HG03378 (cell line): Measurements from ENCODE around the gene VASH1.
A peak's percentile ranks its signal among the peaks of the same experiment; 100 is the strongest.

Experiments
- ATAC-seq: cut with Tn5 transposase; IDR thresholded peaks from one replicate; pipeline ENCODE4 v1.9.1; 2021; ENCODE audit warnings: mild to moderate bottlenecking, moderate library complexity; ENCODE audit not compliant: unreplicated experiment

The VASH1 gene

DNA sequence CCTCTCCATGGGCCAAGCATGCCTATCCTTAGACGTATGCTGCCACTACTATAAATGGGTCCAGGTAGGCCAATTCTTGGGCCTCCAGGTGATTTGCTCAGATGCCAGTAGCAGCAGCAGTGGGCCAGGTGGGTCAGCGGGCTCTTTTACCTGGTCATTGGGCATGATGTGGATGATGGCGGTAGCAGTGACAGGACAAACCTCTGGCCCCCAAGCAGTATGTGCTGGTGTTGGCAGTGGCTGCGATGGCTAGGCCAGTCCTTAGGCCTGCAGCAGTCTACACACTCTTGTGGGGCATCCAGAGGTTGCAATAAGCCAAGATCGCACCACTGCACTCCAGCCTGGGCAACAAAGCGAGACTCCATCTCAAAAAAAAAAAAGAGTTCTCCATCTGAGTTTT lies 19.1 kb upstream of the VASH1 start:
- ATAC-seq: no peak

DNA sequence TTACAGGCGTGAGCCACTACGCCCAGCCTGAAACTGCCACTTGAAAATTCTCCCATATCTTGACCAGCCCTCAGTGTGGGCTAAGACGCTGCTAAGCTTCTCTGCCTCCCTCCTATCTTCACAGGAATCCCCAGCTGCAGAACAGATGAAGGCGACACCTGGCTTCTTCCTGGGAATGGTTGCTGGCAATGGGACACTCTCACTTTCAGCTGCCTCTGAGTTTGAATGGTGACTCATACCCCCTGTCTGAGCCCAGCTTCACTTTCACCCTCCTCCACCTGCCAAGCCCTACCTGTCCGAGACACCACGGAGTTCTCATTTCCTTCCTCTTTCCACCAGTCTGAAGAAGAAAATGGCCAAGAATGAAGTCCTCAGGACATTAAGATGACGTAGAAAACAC lies 18.3 kb upstream of the VASH1 start:
- ATAC-seq: no peak

DNA sequence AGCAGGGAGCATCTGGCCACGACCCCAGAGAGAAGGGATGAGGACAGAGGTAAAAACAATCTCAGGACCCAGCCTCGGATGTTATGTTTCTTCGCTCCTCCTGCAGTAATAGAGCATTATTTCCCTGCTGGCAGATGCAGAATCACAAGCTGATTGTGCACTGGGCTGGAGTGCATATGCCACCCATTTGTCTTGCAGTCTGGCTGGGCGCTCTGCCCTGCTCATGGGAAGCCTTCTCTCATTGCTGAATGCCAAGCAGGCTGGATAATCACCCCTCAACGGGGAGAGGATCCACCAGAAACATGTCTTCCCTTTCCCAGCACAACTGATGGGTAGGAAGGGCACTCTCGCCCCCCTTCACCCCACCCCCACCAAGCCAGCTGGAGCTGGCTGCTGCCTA lies 8.5 kb upstream of the VASH1 start:
- ATAC-seq: no peak

DNA sequence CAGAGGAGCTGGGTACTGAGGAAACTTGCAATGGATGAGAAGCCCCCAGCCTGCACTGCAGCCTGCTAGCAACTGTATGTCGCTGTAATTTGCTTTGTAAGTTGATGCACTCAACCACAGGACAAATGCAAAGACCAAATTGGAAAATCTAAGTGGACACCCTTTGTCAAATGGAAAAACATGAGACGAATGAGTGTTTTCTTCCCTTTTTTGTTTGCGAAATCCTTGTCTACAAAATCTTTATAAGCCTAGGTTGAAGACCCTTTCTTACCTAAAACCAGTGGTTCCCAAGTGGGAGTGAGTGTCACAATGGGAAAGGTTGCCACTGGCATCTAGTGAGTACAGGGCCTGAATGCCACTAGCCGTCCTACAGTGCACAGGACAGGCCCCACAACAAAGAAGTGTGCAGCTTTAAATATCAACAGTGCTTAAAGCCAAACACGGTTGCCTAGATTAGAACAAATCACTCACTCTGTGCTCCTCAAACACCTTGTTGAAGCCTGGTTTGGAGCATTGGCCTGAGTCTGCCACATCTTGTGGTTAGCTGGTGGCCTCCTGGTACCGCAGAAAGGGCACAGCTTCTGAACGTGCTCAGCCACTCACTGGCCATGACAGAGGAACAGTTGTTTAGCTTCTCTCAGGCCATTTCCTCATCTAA lies 7.6 kb upstream of the VASH1 start:
- no peak for ATAC-seq

DNA sequence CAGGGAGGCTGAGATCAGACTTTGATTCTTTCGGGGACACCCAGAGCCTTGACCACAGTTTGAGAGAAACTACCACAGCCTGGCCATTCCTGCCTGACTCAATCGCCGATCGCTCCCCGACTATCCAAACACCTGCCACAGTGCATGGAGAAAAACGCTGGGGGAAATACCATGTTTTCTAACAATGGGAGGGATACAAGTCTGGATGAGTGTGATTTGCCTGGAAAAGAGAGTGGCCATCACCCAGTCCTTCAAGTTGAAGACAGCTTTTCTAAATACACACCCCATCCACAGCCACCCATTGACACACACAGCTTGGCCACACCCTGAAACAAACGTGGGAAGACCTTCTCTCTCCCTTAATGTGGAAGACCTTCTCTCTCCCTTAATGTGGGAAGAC lies 6.7 kb upstream of the VASH1 start:
- no peak for ATAC-seq

DNA sequence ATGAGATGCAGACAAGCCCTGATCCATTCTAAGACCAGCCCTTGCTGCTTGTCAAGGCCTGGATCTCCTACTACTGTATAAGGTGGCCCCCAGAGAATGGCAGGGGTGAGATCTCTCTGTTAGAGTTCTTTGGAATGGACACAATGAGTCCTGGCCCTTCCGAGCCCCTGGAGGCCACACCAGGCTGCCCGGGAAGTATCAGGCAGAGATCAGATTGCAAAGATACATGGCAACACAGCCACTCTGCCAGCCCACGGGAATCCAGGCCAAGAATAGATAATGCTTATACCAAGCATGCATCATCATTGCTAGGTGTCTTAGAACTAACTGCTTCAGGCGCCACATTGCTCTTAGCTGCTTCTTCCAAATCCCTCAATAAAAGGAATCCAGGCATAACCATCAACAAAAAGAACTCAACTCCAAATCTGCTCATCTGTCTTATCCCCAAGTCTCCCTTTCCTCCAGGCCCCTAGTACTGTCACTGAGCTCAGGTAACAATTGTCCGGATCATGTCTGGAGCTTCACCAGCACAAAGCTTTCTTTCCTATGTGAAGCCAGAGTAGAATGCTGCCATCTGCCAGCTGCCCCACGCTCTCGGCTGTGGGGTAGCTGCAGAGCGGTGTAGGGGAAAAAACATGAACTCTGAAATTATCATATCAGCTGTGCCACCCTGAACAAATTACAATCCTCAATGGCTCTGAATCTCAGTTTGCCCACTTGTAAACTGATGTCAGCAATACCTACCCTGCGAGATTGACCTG lies 5.5 kb upstream of the VASH1 start:
- no peak for ATAC-seq

DNA sequence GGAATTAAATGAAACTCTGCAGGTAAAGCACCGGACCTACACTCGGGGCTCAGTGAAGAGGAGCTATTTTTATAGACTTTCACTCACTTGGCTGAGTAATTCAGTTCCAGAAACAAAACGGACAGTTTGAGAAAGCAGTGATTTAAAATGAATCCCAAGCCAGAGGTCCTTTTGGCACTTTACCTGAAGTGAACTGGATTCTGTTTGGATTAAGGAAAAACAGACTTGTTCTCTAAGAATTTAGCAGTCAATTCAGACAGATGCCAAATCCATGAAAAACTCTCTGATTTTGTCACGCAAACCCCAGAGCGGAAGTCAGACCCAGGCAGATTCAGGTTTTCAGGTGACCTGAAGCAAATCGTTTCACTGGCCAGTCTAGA lies 4.9 kb upstream of the VASH1 start:
- no peak for ATAC-seq

DNA sequence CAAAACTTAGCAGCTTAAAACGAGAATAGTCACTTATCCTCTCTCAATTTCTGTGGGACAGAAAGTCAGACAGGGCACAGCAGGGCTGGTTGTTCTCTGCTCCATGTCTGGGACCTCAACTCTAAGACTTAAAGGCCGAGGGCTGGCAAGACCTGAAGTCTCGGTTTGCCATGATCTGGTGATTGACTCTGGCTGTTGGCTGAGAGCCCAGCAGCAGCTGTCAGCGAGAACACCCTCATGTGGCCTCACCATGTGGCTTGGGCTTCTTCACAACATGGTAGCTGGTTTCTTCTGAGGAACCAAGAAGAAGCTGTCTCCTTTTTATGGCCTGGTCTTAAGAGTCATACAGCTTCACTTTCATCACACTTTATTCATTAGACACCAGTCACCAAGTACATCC lies 1.7 kb upstream of the VASH1 start:
- ATAC-seq: no peak

DNA sequence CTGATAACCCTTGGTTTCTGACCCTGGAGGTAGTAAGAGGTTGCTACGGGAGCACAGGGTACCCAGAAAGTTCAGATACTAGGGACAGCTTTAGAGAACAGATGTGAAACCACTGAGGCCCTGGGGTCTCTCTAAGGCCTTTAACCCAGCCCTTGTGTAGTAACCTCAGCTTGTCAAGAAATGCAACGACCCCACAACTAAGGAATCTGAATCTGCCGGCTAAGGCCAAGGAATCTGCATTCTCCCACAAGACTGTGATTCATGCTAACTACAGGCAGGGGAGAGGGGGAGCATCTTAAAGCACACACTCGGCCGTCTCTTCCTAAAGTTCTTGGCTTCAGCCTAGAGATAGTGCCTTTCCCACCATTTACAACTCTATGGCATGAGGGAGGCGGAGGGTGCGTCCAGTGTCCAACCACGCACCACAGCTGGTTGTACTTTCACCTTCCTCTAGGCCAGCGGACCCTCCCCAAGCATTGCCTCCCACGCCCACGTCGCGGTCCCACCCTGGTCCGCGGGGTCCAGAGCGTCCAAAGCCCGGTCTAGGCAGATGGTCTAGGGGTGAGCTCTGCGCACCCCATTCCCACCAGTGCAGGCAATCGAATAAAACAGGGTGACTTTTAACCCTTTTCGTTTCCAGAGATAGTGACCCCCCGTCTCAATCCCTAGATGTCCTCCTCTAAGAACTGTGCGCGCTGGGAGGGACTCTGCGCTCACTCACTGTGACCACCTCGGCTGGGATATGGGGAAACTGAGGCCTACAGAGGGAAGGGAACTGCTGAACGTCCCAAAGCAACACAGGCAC lies 735 bp upstream of the VASH1 start:
- no peak for ATAC-seq

DNA sequence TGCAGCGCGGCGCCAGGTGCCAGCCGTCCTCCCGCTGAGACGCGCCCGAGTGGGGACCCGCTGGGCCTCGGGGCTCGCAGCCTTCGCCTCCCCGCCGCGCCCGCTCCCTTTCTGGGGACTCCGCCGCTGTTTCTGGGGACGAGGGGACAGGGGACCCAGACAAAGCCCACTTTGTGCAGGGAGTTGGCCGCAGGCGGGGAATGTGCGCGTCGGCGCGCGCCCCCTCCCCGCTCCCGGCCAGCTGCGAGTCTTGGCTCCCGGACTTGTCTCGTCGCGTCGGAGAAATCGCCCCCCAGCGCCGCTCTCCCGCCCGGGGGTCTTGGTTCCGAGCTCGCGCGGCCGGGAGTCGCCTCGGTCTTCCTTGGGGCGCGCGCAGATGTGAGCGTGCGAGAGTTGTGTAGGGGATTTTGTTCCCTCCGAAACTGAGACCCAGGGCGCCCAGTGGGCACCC lies 717 bp downstream of the VASH1 start:
- no peak for ATAC-seq

DNA sequence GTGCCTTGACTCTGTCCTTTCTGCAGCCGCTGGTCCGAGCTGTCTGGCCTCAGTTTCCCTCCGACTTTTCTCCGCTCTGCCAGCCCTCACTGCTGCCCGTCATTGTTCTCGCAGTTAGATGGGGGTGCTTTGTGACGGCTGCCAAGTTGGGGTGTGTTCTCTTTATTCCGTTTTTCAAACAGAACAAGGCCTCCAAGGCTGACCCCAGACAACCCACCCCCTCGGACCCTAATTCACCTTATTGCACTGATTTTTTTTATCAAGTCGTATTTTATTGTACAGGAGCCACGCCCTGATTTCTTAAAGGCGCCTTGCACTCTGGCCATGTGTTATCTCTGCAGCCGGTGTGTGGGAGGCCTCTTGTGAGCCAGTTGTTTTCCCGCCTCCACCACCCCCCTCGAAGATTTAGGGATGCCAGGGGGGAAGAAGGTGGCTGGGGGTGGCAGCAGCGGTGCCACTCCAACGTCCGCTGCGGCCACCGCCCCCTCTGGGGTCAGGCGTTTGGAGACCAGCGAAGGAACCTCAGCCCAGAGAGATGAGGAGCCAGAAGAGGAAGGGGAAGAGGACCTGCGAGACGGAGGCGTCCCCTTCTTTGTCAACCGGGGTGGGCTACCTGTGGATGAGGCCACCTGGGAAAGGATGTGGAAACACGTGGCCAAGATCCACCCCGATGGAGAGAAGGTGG lies 1.3 kb downstream of the VASH1 start:
- ATAC-seq: no peak

DNA sequence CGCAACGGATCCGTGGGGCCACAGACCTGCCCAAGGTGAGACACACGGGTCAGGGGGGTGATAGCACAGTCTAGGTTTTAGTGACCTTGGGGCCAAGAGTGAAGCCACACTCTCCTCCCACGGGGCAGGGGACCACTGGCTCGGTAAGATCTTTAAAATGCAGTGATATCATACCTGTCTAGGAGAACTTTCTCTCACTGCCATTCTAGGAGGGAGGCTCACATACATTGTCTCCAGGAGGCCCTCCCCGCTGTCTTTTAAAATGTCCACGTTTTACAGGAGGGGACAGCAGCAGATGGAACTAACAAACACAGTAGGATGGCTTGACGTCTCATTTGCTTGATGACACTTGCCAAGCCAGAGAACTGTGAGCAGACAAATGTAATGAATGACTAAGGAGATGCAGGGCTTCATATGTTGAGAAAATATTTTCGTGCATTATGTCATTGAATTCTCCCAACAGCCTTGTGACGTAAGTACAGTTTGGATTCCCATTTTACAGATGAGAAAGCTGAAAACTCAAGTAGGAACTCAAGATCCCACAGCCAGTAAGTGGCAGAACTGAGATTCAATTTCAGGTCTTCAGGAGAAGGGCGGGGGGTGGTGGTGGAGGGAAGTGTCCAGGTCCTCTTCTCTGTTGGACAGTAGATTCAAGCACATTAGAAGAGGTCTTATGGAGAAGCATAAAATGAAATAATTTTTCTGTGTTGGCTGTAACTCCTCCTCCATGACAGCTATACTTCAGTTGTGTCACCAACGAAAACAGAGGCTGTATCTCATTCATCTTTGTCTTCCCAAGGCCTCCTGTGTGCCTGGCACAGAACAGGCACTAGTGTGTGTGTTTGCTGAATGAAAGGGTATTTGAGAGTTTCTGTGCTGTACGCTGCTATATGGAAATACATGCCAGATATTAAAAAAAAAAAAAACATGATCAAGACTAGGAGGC lies 2.1 kb downstream of the VASH1 start:
- ATAC-seq: no peak

DNA sequence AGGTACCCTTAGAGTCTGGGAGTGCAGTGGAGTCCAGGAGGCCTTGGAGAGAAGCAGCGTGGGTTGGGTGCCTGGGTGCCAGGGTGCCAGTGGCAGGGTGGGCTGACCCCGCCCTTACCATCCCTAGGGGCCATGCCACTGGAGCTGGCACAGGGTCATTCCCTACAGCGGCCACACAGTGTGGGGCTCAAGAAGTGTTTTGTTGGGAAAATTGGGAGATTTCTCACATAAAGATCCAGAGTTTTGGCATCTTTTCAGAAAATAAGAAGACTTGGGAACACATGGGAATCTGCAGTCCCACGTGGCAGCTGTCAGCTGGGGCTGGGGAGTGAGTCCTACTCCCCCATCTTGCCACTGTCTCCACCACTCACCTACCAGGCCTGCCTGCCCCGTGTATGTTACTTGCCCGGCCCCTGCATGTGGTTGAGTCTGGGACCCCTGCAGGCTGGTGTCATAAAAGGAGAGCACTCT lies 4.2 kb downstream of the VASH1 start:
- no peak for ATAC-seq

DNA sequence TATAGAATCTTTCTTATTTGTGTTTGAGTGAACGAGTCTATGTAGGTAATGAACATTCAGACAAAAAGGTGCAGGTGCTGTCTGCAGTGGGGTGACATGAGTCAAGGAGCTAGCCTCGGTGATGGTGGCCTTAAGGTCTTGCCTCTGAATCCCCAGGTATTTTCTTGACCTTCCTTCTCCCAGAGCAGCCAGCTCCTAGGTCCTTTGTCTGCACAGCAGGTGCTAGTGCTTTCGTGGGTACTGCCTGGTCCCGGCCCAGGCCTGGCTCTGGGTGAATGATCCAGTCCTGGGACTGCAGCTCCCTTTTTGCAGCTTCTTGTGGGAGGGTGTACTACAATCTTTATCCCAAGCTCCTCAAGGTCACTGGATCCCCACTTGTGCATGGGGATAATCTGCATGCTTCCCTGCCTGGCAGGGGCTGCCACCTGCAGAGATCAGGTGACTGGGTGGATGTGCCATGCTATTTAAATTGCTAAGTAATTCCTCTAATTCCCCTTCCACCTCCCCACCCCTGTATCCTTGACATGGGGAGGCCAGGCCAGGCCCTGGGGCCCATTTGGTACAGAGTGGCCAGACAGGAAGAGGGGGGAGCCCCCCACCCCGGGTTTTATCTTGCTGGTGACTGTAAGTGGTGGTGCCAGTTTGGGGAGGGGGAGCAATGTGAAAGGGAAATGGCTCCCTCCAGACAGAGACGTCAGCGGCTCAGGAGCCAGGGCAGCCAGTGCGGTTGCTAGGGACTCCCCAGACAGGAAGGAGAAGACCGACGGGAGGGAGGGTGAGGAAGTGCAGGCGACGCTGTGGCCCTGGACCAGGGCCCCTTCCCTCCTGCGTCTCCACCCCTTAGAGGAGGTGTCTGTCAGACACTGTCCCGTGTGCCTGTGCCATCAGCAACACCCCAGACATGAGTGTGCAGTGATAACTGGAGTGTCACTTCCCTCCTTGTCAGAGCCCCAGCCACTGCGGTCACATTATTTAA lies 6.7 kb downstream of the VASH1 start:
- ATAC-seq: peak; percentile 91

DNA sequence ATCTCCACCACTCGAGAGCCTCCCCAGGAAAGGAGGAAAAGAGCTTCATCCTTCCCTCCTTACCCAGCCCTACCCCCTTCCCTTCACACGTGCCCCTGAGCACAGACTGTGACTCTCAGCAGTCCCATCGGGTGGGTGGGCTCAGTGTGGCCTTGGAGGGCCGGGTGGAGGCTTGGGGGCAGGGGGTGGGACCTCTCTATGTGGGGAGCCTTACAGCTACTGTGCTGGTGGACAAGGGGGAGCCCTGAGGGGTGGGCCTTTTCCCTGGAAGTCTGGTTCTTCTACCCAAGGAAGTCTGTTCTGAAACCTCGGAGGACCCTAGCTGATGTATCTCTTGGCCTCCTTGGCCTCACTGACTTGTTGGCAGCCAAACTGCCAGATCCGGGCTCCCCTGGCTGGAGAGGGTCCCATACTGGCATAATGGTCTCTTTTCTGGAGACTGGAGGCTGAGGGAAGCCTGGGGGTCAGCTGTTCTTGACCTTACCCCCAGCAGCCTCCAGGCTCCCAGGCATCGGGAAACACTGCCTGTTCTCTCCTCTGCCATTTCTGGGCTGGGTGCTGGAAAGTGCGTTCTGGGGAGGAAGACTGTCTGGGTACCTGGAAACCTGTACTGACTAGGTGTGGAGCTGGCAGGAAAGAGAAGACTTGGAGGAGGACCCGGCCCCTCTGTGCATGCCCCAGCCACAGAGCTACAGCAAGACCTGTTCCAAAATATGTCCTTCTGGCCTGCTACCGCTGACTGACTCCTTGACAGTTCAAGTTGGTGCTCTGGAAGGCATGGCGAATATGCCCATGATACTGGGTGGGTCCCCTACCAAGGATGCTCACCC lies 7.6 kb downstream of the VASH1 start:
- ATAC-seq: no peak

DNA sequence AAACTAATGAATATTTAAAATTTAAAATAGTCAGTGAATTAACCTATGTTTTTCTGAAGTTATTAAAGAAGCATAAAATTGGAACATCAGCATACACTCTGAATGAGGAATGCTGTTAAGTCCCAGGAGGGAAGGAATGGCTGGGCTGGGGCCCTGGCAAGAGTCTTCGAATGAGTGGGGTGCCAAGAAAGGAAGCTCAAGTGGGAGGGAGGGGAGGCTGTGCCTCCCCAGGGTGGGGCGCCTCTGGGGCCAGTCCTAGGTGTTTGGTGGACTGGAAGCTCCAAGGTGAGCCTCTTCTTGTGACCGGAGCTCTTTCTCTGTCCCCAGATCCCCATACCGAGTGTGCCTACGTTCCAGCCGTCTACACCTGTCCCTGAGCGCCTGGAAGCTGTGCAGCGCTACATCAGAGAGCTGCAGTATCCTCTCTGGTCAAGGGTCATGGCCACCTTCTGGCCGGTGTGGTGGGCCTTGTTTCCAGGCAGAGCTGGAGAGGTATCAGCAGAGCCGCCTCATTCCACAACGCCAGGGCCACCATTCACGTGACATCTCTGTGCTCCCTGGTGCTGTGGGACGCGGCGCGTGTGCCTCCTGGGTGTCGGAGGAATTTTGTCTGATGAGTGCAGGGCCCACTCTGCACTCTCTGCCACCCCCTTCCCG lies 8.5 kb downstream of the VASH1 start:
- ATAC-seq: no peak
